Ishikawa (cell line): ENCODE measurements around the gene PXT1.

Experiments used
- CEBPB ChIP-seq: IDR thresholded peaks from 2 replicates; pipeline ENCODE4 v1.6.1; 2012
- CREB1 ChIP-seq: IDR thresholded peaks from 2 replicates; pipeline ENCODE4 v1.6.1; 2012; ENCODE audit warnings: low read depth
- EGR1 ChIP-seq: IDR thresholded peaks from 2 replicates; pipeline ENCODE4 v1.6.1; 2012
- EP300 ChIP-seq: IDR thresholded peaks from 2 replicates; pipeline ENCODE4 v1.6.1; 2012; ENCODE audit warnings: borderline replicate concordance
- FOXM1 ChIP-seq: IDR thresholded peaks from 2 replicates; pipeline ENCODE4 v1.6.1; 2012; ENCODE audit warnings: low read depth, borderline replicate concordance
- MAX ChIP-seq: IDR thresholded peaks from 2 replicates; pipeline ENCODE4 v1.6.1; 2012
- NFIC ChIP-seq: IDR thresholded peaks from 2 replicates; pipeline ENCODE4 v1.6.1; 2012
- RAD21 ChIP-seq: IDR thresholded peaks from 2 replicates; pipeline ENCODE4 v1.6.1; 2012; ENCODE audit warnings: low read depth
- REST ChIP-seq: IDR thresholded peaks from 2 replicates; pipeline ENCODE4 v1.6.1; 2012; ENCODE audit warnings: low read depth, mild to moderate bottlenecking
- TAF1 ChIP-seq: IDR thresholded peaks from 2 replicates; pipeline ENCODE4 v1.6.1; 2012; ENCODE audit warnings: low read depth, mild to moderate bottlenecking
- TCF12 ChIP-seq: IDR thresholded peaks from 2 replicates; pipeline ENCODE4 v1.6.1; 2012; ENCODE audit warnings: low read depth
- TEAD4 ChIP-seq: IDR thresholded peaks from 2 replicates; pipeline ENCODE4 v1.6.1; 2012
- YY1 ChIP-seq: IDR thresholded peaks from 2 replicates; pipeline ENCODE4 v1.6.1; 2012; ENCODE audit warnings: low read depth
- ZBTB7A ChIP-seq: IDR thresholded peaks from 2 replicates; pipeline ENCODE4 v1.6.1; 2012; ENCODE audit warnings: low read depth
- TF ChIP-seq, protein P1 (sequence below): IDR thresholded peaks from 2 replicates; pipeline ENCODE4 v1.6.1; 2012

PXT1 gene

DNA sequence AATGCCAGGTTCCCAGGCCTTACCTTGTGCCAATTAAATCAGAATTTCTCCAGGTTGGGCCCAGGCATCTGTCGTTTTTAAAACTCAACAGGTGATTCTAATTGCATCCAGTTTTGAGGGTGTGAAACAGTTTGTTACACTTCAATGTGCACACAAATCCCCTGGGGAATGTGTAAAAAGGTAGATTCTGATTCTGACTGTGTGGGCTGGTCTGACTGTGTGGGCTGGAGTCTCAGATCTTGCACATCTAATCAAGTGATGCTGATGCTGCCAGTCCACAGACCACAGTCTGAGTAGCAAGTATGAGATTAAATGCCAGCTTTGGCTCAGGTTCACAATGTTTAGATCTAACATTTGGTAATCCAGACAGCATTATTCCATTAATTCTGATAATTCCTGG is 42.7 kb downstream of the PXT1 start:
- no peak for TF ChIP-seq REST

DNA sequence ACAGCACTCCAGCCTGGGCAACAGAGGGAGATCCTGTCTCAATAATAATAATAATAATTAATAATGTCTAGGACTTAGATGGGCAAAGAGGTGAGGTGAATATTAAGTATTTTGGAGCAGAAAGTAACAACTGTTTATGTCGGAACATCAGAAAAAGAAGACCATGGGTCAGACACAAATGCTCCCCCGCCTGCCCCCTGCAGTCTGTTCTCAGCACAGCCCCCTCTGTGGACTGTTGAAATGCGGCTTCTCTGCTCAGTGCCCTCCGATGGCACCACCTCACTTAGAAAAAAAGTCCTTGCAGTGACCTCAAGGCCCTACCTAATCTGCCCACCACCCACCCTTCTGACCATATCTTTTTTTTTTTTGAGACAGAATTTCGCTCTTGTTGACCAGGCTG is 50.0 kb downstream of the PXT1 start:
- TF ChIP-seq, protein P1, sequence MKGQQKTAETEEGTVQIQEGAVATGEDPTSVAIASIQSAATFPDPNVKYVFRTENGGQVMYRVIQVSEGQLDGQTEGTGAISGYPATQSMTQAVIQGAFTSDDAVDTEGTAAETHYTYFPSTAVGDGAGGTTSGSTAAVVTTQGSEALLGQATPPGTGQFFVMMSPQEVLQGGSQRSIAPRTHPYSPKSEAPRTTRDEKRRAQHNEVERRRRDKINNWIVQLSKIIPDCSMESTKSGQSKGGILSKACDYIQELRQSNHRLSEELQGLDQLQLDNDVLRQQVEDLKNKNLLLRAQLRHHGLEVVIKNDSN = no peak
- TF ChIP-seq EP300 (no peak), TAF1 (no peak), ZBTB7A (no peak), YY1 (no peak), TEAD4 (no peak), NFIC (no peak), CREB1 (no peak), REST (no peak), FOXM1 (no peak), TCF12 (no peak), EGR1 (no peak), CEBPB (no peak), MAX (no peak), RAD21 (no peak)

DNA sequence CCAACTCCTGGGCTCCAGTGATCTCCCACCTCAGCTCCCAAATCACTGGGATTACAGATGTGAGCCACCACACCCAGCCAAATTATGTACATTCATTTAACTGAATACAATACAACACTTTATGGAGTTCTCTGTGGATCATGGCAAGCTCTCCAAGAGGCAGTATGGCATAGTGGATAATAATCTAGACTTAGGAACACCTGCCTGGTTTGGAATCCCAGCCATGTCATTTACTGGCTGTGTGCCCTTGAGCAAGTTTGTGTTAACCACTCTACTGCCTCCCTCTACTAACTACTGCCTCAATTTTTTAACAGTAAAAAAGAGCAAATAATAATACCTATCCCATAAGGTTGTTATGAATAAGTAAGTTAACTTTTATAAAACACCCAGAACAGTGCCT is 53.3 kb downstream of the PXT1 start:
- no peak for TF ChIP-seq EGR1
- no peak for TF ChIP-seq RAD21

- no peak for TF ChIP-seq CREB1
- TF ChIP-seq, protein P1 = no peak
- TF ChIP-seq EP300 = no peak
- no peak for TF ChIP-seq RAD21
- TF ChIP-seq CEBPB = no peak
- no peak for TF ChIP-seq YY1
- TF ChIP-seq NFIC = no peak
- no peak for TF ChIP-seq FOXM1
- no peak for TF ChIP-seq MAX
- TF ChIP-seq TEAD4 = no peak
- TF ChIP-seq REST = no peak
- no peak for TF ChIP-seq EGR1
- no peak for TF ChIP-seq TCF12
These were observed 55.0 kb downstream of the PXT1 start, which contains the start of gene ETV7 for GRCh38 chr6:36387440-36388303. ETV7 (minus strand) TSS chr6:36387669; CDS start chr6:36387541, 128 bp downstream.
